Measurements from ENCODE around the gene TRAF5. TPM values are rescaled to one million over a fixed set of nuclear protein-coding genes. Genes with fewer than 3 reads are reported as not detected.

Gene TRAF5
- polyA plus RNA-seq, 2 of the 4 experiments (the other 2 are of a cell fraction): 8.2 to 14.6 TPM

DNA sequence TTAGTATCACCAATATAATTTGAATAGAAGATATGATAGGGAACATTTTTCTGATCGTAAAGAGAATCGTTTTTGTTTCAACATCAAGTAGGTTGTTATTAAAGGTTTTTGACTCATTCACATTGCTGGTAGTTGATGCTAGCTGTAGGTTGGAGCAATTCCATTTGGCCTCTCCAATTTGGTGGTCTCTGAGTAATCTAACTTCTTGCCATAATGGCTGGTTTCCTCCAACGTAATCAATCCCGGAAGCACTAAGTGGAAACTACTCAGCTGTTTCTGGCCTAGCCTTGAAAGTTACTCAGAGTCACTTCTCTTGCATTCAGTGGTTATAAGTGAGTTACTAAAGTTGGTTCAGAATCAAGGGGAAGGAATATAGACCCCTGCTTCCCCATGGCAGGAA is 41.4 kb upstream of the TRAF5 start:
- POLR2A ChIA-PET: interaction anchor here (1.1 kb wide), 1 partner anchor 9 kb away, joined by 3 read pairs; no protein-coding TSS in a partner anchor

DNA sequence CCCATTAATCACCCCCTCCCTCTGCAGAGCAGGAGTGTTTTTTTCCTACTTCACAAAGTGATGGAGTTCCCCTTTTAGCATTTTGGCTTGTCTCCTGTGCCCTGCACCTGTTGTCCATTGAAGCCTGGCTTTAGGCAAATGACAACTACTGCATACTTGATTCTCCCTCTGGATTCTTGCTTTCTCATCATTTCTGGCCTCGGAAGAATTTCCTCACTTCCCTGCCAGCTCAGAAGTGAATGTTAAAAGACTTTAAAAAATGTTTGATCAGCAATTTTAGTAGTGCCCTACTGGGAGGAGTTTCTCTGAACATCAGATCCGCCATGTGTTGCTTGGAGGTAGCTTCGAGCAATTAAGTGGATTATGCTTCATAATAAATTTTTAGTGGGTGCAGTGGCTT is 39.4 kb upstream of the TRAF5 start:
- WGBS (ENCODE audit: missing lambda C conversion rate): 97% methylated on average over 3 of the region's 3 CpGs
- CTCF ChIA-PET: interaction anchor here (1.2 kb wide), 1 partner anchor 9 kb away, joined by 3 read pairs; no protein-coding TSS in a partner anchor
- DNase-seq (ENCODE audit: low read depth in 1 of 2, low spot score in 1 of 2): no peak
- Histone ChIP-seq H3K4me1 (no peaks in the 10 kb centered on the region), H3K4me2 (no peak overlapping the region), H3K4me3 (no peak overlapping the region), H3K9me3 (no peaks in the 10 kb centered on the region), H3K27ac (no peak overlapping the region)
- FAIRE-seq: no peak
- TF ChIP-seq TFCP2L1 (CRISPR knock-in tag; IDR thresholded peaks at IDR 0.05) (no peak), SREBF2 (IDR thresholded peaks at IDR 0.05) (no peak), EP300 (IDR thresholded peaks at IDR 0.05) (no peak), EHMT2 (IDR thresholded peaks at IDR 0.05; ENCODE audit: low read depth) (no peak), MAFK (IDR thresholded peaks at IDR 0.05; ENCODE audit: partially characterized antibody) (peak; percentile 95), HEYL (CRISPR knock-in tag; IDR thresholded peaks at IDR 0.05) (no peak)
- POLR2A ChIA-PET: no interaction called here
- ATAC-seq: no peak

More for the DNA sequence above, 41.4 kb upstream of the TRAF5 start:
- FAIRE-seq (no peak), DNase-seq (ENCODE audit: low read depth in 1 of 2, low spot score in 1 of 2) (no peak), ATAC-seq (no peak)
- no peaks in the 10 kb centered on the region for H3K9me3 ChIP-seq
- H3K4me3 ChIP-seq: no peak overlapping the region
- TF ChIP-seq KDM1A (IDR thresholded peaks at IDR 0.05; ENCODE audit: low read depth) (no peak), POLR2A (IDR thresholded peaks at IDR 0.05; ENCODE audit: low read length) (no peak)
- 90% methylated on average over 4 of the region's 4 CpGs for WGBS (ENCODE audit: missing lambda C conversion rate)
- peaks cover 14% of the 10 kb centered on the region for H3K4me1 ChIP-seq
- H3K4me2 ChIP-seq: no peak overlapping the region
- CTCF ChIA-PET: interaction anchor here (1.5 to 2.1 kb wide), 2 partner anchors 8 to 229 kb away, joined by 3 to 4 read pairs; no protein-coding TSS in a partner anchor
- H3K27ac ChIP-seq: no peak overlapping the region

DNA sequence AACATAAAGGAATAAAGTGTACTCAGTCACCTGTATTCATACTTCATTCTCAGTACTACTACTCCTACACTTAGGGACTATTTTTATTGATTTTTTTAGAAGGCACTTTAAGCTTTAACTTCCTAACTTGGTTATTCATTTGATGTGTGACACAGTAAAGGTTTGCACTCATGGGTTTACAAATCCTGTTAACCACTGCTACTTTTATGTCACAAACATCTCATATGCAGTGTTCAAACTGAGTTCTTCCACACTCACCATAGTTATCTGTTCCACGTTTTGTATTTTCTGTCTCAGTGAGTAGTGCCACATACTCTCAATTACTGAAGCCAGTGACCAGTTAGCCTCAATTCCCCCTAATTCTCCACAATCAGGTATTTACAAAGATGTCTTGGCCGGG is 34.2 kb upstream of the TRAF5 start:
- DNase-seq (ENCODE audit: low read depth in 1 of 2, low spot score in 1 of 2) (no peak), ATAC-seq (no peak), FAIRE-seq (no peak)
- no peak for TF ChIP-seq JUNB (IDR thresholded peaks at IDR 0.05)
- TF ChIP-seq RARB (CRISPR knock-in tag; IDR thresholded peaks at IDR 0.05): no peak
- no peak for TF ChIP-seq JUN (IDR thresholded peaks at IDR 0.05)
- no peak for TF ChIP-seq SMC3 (IDR thresholded peaks at IDR 0.05)
- no peak for TF ChIP-seq CEBPB (IDR thresholded peaks at IDR 0.05)
- no peak for TF ChIP-seq KDM5A (IDR thresholded peaks at IDR 0.05)
- TF ChIP-seq ZSCAN20 (CRISPR knock-in tag; IDR thresholded peaks at IDR 0.05): no peak
- TF ChIP-seq RFX5 (IDR thresholded peaks at IDR 0.05): no peak
- TF ChIP-seq GATA3 (IDR thresholded peaks at IDR 0.05; ENCODE audit: borderline replicate concordance): no peak
- TF ChIP-seq, protein P1, sequence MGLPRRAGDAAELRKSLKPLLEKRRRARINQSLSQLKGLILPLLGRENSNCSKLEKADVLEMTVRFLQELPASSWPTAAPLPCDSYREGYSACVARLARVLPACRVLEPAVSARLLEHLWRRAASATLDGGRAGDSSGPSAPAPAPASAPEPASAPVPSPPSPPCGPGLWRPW (IDR thresholded peaks at IDR 0.05): no peak
- no peak for TF ChIP-seq RAD21 (conservative IDR thresholded peaks at IDR 0.05 in 1 of 2, IDR thresholded peaks at IDR 0.05 in 1 of 2)
- TF ChIP-seq KDM1A (IDR thresholded peaks at IDR 0.05; ENCODE audit: low read depth): no peak
- TF ChIP-seq, protein P2, sequence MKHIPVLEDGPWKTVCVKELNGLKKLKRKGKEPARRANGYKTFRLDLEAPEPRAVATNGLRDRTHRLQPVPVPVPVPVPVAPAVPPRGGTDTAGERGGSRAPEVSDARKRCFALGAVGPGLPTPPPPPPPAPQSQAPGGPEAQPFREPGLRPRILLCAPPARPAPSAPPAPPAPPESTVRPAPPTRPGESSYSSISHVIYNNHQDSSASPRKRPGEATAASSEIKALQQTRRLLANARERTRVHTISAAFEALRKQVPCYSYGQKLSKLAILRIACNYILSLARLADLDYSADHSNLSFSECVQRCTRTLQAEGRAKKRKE (CRISPR knock-in tag; IDR thresholded peaks at IDR 0.05; ENCODE audit: low read depth): no peak
- no peak for TF ChIP-seq HOXB5 (CRISPR knock-in tag; IDR thresholded peaks at IDR 0.05)
- no peak for TF ChIP-seq MAZ (IDR thresholded peaks at IDR 0.05; ENCODE audit: borderline replicate concordance, low read depth, low read length)
- TF ChIP-seq, protein P3, sequence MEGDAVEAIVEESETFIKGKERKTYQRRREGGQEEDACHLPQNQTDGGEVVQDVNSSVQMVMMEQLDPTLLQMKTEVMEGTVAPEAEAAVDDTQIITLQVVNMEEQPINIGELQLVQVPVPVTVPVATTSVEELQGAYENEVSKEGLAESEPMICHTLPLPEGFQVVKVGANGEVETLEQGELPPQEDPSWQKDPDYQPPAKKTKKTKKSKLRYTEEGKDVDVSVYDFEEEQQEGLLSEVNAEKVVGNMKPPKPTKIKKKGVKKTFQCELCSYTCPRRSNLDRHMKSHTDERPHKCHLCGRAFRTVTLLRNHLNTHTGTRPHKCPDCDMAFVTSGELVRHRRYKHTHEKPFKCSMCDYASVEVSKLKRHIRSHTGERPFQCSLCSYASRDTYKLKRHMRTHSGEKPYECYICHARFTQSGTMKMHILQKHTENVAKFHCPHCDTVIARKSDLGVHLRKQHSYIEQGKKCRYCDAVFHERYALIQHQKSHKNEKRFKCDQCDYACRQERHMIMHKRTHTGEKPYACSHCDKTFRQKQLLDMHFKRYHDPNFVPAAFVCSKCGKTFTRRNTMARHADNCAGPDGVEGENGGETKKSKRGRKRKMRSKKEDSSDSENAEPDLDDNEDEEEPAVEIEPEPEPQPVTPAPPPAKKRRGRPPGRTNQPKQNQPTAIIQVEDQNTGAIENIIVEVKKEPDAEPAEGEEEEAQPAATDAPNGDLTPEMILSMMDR (IDR thresholded peaks at IDR 0.05): no peak
- TF ChIP-seq FOSB (CRISPR knock-in tag; IDR thresholded peaks at IDR 0.05): no peak
- no peak for TF ChIP-seq HDAC2 (IDR thresholded peaks at IDR 0.05)
- TF ChIP-seq SREBF2 (IDR thresholded peaks at IDR 0.05): no peak
- H3K9me3 ChIP-seq: no peaks in the 10 kb centered on the region
- no peaks in the 10 kb centered on the region for H3K4me1 ChIP-seq
- no peak overlapping the region for H3K27ac ChIP-seq
- POLR2A ChIA-PET: no interaction called here
- no peak overlapping the region for H3K4me2 ChIP-seq
- 93% methylated on average over 2 of the region's 2 CpGs for WGBS (ENCODE audit: missing lambda C conversion rate)
- CTCF ChIA-PET: interaction anchor here (0.6 to 1.1 kb wide), 2 partner anchors 31 to 33 kb away, joined by 3 to 4 read pairs; no protein-coding TSS in a partner anchor
- H3K4me3 ChIP-seq: no peak overlapping the region
